Gastroesophageal sphincter (tissue), 3 donors: Measurements from ENCODE around the gene UTS2B.

Experiments used
- CTCF ChIP-seq, 4 experiments: fragments of 200-600 bp in 2 of 4; fragments of 450-650 bp in 2 of 4; sonication (generic) in 1 of 4; IDR thresholded peaks; one replicate each; pipeline ENCODE4 v1.5.1; 2017 to 2019; ENCODE audit warnings: antibody characterized with exemption in 4 of 4, mild to moderate bottlenecking in 2 of 4, moderate library complexity in 2 of 4
- EP300 ChIP-seq: sonication (generic); formaldehyde crosslinking; IDR thresholded peaks from one replicate; pipeline ENCODE4 v1.6.1; 2017; ENCODE audit warnings: antibody characterized with exemption, mild to moderate bottlenecking
- POLR2A ChIP-seq, 2 donors: fragments of 450-650 bp; IDR thresholded peaks; one replicate each; pipeline ENCODE4 v1.6.1; 2017; ENCODE audit warnings: antibody characterized with exemption in 2 of 2, mild to moderate bottlenecking in 2 of 2, moderate library complexity in 1 of 2
- POLR2AphosphoS5 ChIP-seq: sonication (generic); formaldehyde crosslinking; IDR thresholded peaks from one replicate; pipeline ENCODE4 v1.6.1; 2017; ENCODE audit warnings: antibody characterized with exemption

GRCh38 chr3:191358929-191359328 lies 28.6 kb upstream of the UTS2B start:
- TF ChIP-seq CTCF (IDR thresholded peaks at IDR 0.05) (no peak), POLR2A (IDR thresholded peaks at IDR 0.05) (no peak), EP300 (no peak), POLR2AphosphoS5 (no peak)
